ENCODE results near the gene OBP2B. TPM values are rescaled to one million over a fixed set of nuclear protein-coding genes. Genes with fewer than 3 reads are reported as not detected.

OBP2B gene
- total RNA-seq, 2 experiments from 2014 or later: not detected

GRCh38 chr9:133254471-133254870, 45.4 kb upstream of the OBP2B start:
- H3K79me2 ChIP-seq (ENCODE audit: insufficient read depth, low read depth, low read length): no peaks in the 10 kb centered on the region

GRCh38 chr9:133253268-133253667, 44.2 kb upstream of the OBP2B start:
- TF ChIP-seq CTCF (conservative IDR thresholded peaks at IDR 0.05; ENCODE audit: low read length) (no peak), EZH2phosphoT487 (IDR thresholded peaks at IDR 0.05; ENCODE audit: borderline replicate concordance, low read depth, low read length) (no peak)
- Histone ChIP-seq H3K79me2 (ENCODE audit: insufficient read depth, low read depth, low read length) (no peaks in the 10 kb centered on the region), H3K36me3 (ENCODE audit: insufficient read depth, low read length) (no peaks in the 10 kb centered on the region), H3K9me2 (ENCODE audit: insufficient read depth, low read length) (no peaks in the 10 kb centered on the region), H3K4me1 (ENCODE audit: insufficient read depth, low read length, poor library complexity, severe bottlenecking) (no peaks in the 10 kb centered on the region), H3K27ac (ENCODE audit: low read depth, low read length, poor library complexity, severe bottlenecking) (no peak overlapping the region), H4K20me1 (ENCODE audit: insufficient read depth, low read length) (no peaks in the 10 kb centered on the region), H3K4me2 (ENCODE audit: low read length) (no peak overlapping the region), H3K4me3 (ENCODE audit: low read depth, low read length, poor library complexity, severe bottlenecking) (no peak overlapping the region), H3K9me3 (ENCODE audit: low read length) (no peaks in the 10 kb centered on the region), H2AFZ (ENCODE audit: low read length) (no peak overlapping the region)
- intact Hi-C loops (cut with micrococcal nuclease; ENCODE audit: unreplicated experiment): no loop called here
- no peak for DNase-seq (ENCODE audit: low spot score)
- no TSS peak for BruUV-seq (replicated peaks)
- CTCF ChIA-PET (ENCODE audit: unreplicated experiment): no interaction called here
- POLR2A ChIA-PET: no interaction called here

More at GRCh38 chr9:133254471-133254870, 45.4 kb upstream of the OBP2B start:
- no peak overlapping the region for H2AFZ ChIP-seq (ENCODE audit: low read length)
- H3K4me2 ChIP-seq (ENCODE audit: low read length): no peak overlapping the region
- ChIA-PET POLR2A (no interaction called here), CTCF (ENCODE audit: unreplicated experiment) (no interaction called here)
- no peak for DNase-seq (ENCODE audit: low spot score)
- no peaks in the 10 kb centered on the region for H3K9me3 ChIP-seq (ENCODE audit: low read length)
- no peaks in the 10 kb centered on the region for H3K9me2 ChIP-seq (ENCODE audit: insufficient read depth, low read length)
- TF ChIP-seq CTCF (conservative IDR thresholded peaks at IDR 0.05; ENCODE audit: low read length) (no peak), EZH2phosphoT487 (IDR thresholded peaks at IDR 0.05; ENCODE audit: borderline replicate concordance, low read depth, low read length) (no peak)
- H3K36me3 ChIP-seq (ENCODE audit: insufficient read depth, low read length): no peaks in the 10 kb centered on the region
- BruUV-seq (replicated peaks): no TSS peak
- H4K20me1 ChIP-seq (ENCODE audit: insufficient read depth, low read length): no peaks in the 10 kb centered on the region
- intact Hi-C loops (cut with micrococcal nuclease; ENCODE audit: unreplicated experiment): no loop called here
- no peak overlapping the region for H3K27ac ChIP-seq (ENCODE audit: low read depth, low read length, poor library complexity, severe bottlenecking)
- no peak overlapping the region for H3K4me3 ChIP-seq (ENCODE audit: low read depth, low read length, poor library complexity, severe bottlenecking)
- no peaks in the 10 kb centered on the region for H3K4me1 ChIP-seq (ENCODE audit: insufficient read depth, low read length, poor library complexity, severe bottlenecking)

- intact Hi-C loops (cut with micrococcal nuclease; ENCODE audit: unreplicated experiment): no loop called here
- Histone ChIP-seq H3K79me2 (ENCODE audit: insufficient read depth, low read depth, low read length) (no peaks in the 10 kb centered on the region), H3K4me1 (ENCODE audit: insufficient read depth, low read length, poor library complexity, severe bottlenecking) (no peaks in the 10 kb centered on the region), H3K36me3 (ENCODE audit: insufficient read depth, low read length) (no peaks in the 10 kb centered on the region), H3K9me3 (ENCODE audit: low read length) (no peaks in the 10 kb centered on the region), H3K4me3 (ENCODE audit: low read depth, low read length, poor library complexity, severe bottlenecking) (no peak overlapping the region), H2AFZ (ENCODE audit: low read length) (no peak overlapping the region), H3K27ac (ENCODE audit: low read depth, low read length, poor library complexity, severe bottlenecking) (no peak overlapping the region), H4K20me1 (ENCODE audit: insufficient read depth, low read length) (no peaks in the 10 kb centered on the region), H3K4me2 (ENCODE audit: low read length) (no peak overlapping the region), H3K9me2 (ENCODE audit: insufficient read depth, low read length) (no peaks in the 10 kb centered on the region)
- no peak for DNase-seq (ENCODE audit: low spot score)
- no peak for TF ChIP-seq CTCF (conservative IDR thresholded peaks at IDR 0.05; ENCODE audit: low read length)
- TF ChIP-seq EZH2phosphoT487 (IDR thresholded peaks at IDR 0.05; ENCODE audit: borderline replicate concordance, low read depth, low read length): no peak
- CTCF ChIA-PET (ENCODE audit: unreplicated experiment): no interaction called here
- POLR2A ChIA-PET: no interaction called here
- no TSS peak for BruUV-seq (replicated peaks)
Measured at GRCh38 chr9:133252301-133253020, 43.4 kb upstream of the OBP2B start.
